Fibroblast of villous mesenchyme (primary cell): ENCODE results near the gene TNRC18. TPM values are rescaled to one million over a fixed set of nuclear protein-coding genes. Genes with fewer than 3 reads are reported as not detected.

Source experiments
- DNase-seq: peaks from one replicate; pipeline ENCODE4 v3.0.0-alpha.2; 2010; ENCODE audit warnings: low read depth
- H3K4me3 ChIP-seq: 2 replicates; pipeline ENCODE4 v1.5.1; 2011; ENCODE audit warnings: low read depth, mild to moderate bottlenecking, low read length
- CTCF ChIP-seq: IDR thresholded peaks from 2 replicates; pipeline ENCODE4 v1.5.1; 2012; ENCODE audit warnings: low read depth, mild to moderate bottlenecking, low read length; ENCODE audit not compliant: insufficient read depth
- total RNA-seq: library from RNA; depleted of rRNA; stranded (reverse); fragments of >200 nt; gene quantifications from 2 replicates; pipeline ENCODE4 v1.2.3, GENCODE V29; 2012

The TNRC18 gene
- total RNA-seq, 1 donor, result 54.4 TPM

- DNase-seq, result peak; percentile 93
- peak overlapping the region; percentile 89 for H3K4me3 ChIP-seq
These were observed 5.0 kb upstream of the TNRC18 start for GRCh38 chr7:5428478-5429252.

GRCh38 chr7:5426226-5426475 lies 2.5 kb upstream of the TNRC18 start:
- peak overlapping the region; percentile 89 for H3K4me3 ChIP-seq
- TF ChIP-seq CTCF, result no peak
- peak; percentile 83 for DNase-seq

More at GRCh38 chr7:5428478-5429252, 5.0 kb upstream of the TNRC18 start:
- peak; percentile 27 for TF ChIP-seq CTCF

GRCh38 chr7:5425507-5426225 lies 2.0 kb upstream of the TNRC18 start:
- no peak for TF ChIP-seq CTCF
- peak; percentile 90 for DNase-seq
- peak overlapping the region; percentile 89 for H3K4me3 ChIP-seq

GRCh38 chr7:5424749-5425506 lies 1.3 kb upstream of the TNRC18 start:
- no peak for TF ChIP-seq CTCF
- H3K4me3 ChIP-seq, result peak overlapping the region; percentile 89
- DNase-seq, result peak; percentile 51

- H3K4me3 ChIP-seq, result peak overlapping the region; percentile 89
- peak; percentile 100 for DNase-seq
- no peak for TF ChIP-seq CTCF
These were observed 528 bp upstream of the TNRC18 start for GRCh38 chr7:5423976-5424748.
